IPS-NIHi11 (cell line): ENCODE data around the gene PSMD13.

ENCODE experiments used
- DNase-seq: peaks from one replicate; pipeline ENCODE4 v3.0.0; 2012; ENCODE audit warnings: mixed read lengths, low spot score

The PSMD13 gene

GRCh38 chr11:204587-205109 is 32.1 kb upstream of the PSMD13 start:
- no peak for DNase-seq

DNA sequence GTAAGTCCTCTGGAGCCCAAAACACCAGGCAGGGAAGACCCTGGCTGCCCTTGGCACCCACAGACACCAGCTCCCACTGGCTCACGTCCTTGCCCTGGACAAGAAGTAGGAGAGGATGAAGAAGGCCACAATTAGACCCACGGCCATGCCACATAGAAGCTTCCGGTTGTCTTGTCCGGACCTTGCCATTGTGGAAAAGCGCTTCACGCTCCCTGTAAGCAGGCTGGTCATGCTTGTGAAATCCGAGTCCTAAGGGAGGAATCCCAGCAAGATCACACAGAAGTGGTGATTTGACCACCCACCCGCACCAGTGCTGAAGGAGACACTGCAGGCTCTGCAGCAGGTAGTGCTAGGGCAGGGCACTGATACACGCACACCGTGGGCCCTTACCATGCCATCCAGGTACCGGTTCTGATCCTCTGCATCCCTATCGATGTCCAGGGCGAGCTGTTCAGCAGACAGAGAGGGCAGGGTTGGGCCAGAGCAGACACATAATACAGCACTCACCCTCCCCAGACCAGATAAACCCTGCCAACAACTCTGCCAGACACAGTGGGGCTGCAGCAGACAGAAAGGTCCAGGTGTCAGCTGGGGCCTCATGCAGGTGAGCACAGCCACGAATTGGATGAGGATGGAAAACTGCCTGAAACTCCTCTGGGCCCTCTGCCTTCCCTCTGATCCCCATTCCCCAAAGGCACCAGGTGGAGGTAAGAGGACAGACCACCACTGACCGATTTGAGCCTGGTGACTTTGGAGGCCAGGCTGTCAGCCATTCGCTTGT is 31.4 kb upstream of the PSMD13 start:
- no peak for DNase-seq

- DNase-seq = no peak
Observed at GRCh38 chr11:206002-206384, 30.8 kb upstream of the PSMD13 start.

GRCh38 chr11:206526-207207 is 30.1 kb upstream of the PSMD13 start:
- no peak for DNase-seq

GRCh38 chr11:207208-207862 is 29.4 kb upstream of the PSMD13 start, which contains the start of the genes BET1L and RIC8A:
BET1L (minus strand) TSS chr11:207399; CDS start chr11:207321, 78 bp downstream.
RIC8A (plus strand) TSS chr11:207708; CDS start chr11:208855, 1,147 bp downstream.
- peak; percentile 98 for DNase-seq

DNA sequence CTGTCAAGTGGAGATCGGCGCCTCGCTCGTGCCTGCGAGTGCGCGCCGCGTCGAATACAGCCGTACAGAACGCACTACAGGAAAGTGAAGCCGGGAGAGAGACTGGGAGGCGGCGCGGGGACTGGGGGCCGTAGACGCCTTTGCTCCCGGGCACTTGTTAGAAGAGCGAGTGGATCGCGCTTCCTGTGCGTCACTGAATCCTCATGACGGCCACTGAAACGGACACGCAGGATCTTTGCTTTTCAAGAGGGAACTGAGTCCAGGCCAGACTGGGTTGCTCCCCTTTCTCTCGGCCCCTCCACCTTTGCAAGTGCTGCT is 29.0 kb upstream of the PSMD13 start:
- DNase-seq = no peak

DNA sequence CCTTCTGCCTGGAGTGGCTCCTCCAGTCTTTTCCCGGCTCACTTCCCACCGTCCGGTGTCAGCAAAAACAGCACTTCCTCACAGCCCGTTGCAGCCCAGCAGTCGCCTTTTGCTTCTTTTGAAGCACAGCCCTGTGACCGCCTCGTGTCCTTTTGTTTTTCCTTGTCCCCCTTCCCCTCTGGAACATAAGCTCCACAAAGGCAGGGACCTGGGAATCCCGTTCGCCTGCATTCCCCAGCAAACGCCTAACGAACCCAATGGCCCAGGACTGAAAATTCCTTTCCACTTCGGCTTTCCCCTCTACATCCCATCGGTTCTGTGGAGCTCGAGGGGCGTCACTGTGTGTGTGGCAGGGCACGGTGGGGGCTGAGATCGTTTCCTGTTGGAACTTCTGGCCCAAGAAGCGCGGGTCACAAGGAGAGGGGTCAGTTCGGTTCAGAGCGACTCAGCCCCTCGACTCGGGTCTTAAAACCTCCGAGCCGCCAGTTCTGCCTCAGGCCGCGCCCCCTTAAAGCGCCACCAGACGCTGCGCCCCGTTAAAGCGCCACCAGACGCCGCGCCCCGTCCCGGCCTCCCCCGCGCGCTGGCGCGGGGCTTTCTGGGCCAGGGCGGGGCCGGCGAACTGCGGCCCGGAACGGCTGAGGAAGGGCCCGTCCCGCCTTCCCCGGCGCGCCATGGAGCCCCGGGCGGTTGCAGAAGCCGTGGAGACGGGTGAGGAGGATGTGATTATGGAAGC is 28.4 kb upstream of the PSMD13 start:
- peak; percentile 97 for DNase-seq

DNA sequence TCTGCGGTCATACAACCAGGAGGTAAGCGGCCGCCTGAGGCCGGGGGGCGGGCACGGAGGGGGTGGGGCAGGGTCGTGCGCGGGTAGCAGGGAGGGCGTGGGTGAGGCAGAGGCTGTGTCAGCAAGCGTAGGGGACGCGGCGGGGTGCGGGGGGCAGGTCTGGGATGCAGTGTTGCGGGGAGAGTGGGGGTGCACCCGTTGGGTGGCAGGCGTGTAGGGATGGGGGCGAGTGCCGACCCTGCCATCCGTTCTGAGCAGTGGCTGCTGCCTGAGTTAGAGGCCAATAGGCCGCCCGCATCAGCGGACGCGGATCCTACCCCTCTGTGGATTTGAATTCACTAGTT is 27.9 kb upstream of the PSMD13 start:
- DNase-seq = no peak

DNA sequence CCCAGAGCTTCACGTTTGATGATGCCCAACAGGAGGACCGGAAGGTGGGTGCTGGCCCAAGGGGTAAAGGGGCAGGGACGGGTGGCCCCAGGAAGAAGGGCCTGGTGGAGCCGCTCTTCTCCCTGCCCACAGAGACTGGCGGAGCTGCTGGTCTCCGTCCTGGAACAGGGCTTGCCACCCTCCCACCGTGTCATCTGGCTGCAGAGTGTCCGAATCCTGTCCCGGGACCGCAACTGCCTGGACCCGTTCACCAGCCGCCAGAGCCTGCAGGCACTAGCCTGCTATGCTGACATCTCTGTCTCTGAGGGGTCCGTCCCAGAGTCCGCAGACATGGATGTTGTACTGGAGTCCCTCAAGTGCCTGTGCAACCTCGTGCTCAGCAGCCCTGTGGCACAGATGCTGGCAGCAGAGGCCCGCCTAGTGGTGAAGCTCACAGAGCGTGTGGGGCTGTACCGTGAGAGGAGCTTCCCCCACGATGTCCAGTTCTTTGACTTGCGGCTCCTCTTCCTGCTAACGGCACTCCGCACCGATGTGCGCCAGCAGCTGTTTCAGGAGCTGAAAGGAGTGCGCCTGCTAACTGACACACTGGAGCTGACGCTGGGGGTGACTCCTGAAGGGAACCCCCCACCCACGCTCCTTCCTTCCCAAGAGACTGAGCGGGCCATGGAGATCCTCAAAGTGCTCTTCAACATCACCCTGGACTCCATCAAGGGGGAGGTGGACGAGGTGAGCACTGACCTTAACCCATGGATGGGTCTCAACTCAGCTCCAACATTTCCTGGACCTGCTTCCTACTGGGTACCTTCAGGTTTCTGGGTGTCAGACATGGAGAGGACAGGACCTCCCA is 27.3 kb upstream of the PSMD13 start:
- DNase-seq = no peak

DNA sequence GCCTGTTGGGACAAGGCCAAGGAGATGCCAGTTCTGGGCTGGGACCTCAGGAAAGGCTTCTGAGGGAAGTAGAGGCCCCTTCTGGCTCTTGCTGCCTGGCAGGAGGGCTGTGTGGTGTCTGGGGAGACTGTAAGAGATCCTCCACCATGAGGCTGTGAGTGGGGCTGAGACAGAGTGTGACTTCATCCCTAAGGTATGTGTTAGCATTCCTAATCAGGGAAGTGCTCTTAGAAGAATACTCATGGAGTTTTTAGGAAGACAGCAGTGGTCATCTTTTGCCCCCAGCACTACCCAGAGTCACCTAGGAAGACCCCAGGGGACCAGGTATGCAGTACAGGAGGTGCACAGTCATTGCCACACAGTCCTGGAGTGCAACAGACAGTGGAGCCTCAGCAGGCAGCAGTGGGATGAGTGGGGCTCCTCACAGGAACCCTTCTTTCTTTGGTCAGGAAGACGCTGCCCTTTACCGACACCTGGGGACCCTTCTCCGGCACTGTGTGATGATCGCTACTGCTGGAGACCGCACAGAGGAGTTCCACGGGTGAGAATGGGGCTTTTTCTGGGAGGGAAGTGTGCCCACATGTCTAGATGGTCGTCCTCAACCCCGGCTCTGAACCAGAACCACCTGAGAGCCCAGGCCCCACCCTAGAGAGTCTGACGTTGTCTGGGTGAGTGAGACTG is 26.5 kb upstream of the PSMD13 start:
- DNase-seq = no peak

GRCh38 chr11:210803-211180 is 26.0 kb upstream of the PSMD13 start:
- no peak for DNase-seq

GRCh38 chr11:211295-211694 is 25.5 kb upstream of the PSMD13 start:
- DNase-seq = no peak

- DNase-seq = no peak
Observed at GRCh38 chr11:211741-212140, 25.0 kb upstream of the PSMD13 start.

DNA sequence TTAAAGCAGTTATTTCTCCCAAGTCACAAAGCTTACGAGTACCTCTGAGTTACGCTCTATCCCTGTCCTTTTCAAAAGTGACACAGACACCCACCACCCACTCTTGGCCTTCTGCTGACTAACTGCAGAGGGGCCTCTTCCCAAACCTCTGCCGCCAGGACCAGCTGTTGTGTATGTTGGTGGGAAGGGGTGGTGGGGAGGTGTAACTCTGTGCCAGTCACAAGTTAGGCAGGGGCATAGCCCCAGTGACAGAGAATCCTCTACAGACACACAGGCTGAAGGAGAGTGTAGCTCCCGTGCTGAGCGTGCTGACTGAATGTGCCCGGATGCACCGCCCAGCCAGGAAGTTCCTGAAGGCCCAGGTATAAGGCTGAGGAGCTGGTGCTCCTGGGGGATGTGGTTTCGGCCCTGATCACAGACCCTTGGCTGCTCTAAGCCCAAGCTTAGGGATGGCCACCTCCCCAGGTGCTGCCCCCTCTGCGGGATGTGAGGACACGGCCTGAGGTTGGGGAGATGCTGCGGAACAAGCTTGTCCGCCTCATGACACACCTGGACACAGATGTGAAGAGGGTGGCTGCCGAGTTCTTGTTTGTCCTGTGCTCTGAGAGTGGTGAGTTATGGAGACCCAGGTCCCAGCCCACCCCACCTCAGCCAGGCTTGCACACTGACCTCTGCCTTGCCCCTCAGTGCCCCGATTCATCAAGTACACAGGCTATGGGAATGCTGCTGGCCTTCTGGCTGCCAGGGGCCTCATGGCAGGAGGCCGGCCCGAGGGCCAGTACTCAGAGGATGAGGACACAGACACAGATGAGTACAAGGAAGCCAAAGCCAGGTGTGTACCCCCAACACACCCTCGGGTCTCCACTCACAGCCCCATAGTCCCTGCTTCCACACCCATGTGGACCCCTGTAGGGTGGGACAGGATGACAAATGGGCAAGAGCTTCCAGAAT is 24.4 kb upstream of the PSMD13 start:
- no peak for DNase-seq

DNA sequence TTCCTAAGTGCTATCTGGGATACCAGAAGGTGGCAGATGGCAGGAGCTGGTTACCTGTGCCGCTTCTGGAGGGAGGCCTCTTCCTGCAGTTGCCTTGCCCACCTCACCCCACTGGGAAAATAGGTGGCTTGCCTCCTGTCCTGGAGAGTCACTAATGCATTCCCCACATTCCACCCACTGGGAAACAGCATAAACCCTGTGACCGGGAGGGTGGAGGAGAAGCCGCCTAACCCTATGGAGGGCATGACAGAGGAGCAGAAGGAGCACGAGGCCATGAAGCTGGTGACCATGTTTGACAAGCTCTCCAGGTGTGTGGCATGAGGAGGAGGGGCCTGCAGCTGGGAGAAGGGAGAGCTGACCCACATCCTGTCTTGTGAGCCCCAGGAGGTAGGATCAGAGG is 23.7 kb upstream of the PSMD13 start:
- no peak for DNase-seq

DNA sequence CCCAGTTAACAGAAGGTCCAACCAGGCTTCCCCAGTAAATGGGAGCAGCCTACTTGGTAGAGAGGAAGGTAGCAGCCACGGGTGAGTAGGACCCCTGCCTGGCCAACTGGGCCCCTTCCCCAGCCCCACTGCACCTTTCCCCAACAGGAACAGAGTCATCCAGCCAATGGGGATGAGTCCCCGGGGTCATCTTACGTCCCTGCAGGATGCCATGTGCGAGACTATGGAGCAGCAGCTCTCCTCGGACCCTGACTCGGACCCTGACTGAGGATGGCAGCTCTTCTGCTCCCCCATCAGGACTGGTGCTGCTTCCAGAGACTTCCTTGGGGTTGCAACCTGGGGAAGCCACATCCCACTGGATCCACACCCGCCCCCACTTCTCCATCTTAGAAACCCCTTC is 22.7 kb upstream of the PSMD13 start:
- no peak for DNase-seq

DNA sequence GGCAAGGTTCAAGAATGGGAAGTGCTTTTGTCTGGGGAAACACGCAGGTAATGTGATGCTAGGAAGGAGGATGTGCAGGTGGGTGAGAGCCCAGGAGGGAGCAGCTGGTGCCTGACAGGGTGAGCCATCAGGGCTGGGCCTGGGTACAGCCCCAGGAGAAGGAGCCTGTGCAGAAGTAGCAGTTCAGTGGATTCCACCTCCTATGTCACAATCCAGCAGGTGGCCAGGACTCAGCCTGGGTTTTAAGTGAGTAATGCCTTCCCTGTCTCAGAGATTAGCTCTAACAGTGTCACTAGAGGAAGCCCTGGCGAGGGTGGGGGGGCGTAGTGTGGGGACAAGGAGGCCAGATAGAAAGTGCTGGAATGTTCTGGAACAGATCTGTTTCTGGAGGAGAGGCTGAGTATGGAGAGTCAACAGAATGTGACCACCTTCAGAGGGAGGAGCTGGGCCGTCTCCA is 21.2 kb upstream of the PSMD13 start:
- DNase-seq = no peak

DNA sequence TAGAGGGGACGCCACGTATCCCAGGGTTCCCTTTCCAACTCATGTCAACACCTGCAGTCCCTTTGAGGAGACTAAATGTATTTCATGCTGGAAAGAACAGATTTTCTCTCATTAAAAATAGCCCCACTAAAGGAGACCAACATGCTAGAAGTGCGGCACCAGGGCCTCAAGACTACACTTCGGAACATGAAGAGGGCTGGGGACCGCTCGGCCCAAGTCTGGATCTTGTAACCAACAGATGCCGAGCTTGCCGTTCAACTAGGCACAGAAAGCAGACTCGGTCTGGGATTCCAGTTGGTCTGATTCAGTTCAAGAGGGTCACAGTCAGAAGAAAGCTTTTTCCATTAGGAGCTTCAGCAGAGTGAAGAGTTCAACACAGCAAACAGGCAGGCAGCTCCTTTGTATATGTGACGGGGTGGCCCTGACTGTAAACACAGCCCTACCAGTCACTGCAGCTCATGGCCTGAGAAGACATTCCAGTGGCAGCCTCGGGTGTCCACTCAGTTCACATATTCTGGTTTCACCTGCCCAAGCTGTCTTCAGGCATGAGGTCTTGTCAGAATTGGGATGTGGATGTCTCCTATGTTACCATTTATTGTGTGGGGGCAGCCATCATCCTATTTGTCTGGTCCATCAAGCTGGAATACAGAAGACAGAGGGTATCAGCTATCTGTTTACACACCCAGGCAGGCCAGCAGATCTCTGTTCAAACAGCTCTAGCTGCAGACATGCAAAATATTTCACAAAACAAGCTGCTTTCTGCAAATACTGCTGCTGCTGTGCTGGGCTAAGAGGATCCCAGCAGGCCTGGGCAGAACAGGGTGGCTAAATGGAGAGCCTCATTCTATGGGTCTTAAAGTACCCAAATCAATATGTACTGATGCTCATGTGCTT is 20.4 kb upstream of the PSMD13 start:
- no peak for DNase-seq

GRCh38 chr11:217704-218103 is 19.1 kb upstream of the PSMD13 start:
- no peak for DNase-seq
